H9 (cell line): ENCODE measurements around the gene KIF18A. TPM values are rescaled to one million over a fixed set of nuclear protein-coding genes. Genes with fewer than 3 reads are reported as not detected.

Experiments
- DNase-seq: peaks from one replicate; pipeline ENCODE4 v3.0.0-alpha.2; 2017
- H2AFZ ChIP-seq: one replicate; pipeline ENCODE4 v1.6.1; 2013; ENCODE audit warnings: mild to moderate bottlenecking, low read length, control low read depth, moderate library complexity
- H2AK5ac ChIP-seq: 2 replicates; pipeline ENCODE4 v1.6.1; 2013; ENCODE audit warnings: low read length, control low read depth, mixed read lengths; ENCODE audit not compliant: insufficient read length
- H2BK120ac ChIP-seq: one replicate; pipeline ENCODE4 v1.6.1; 2013; ENCODE audit warnings: low read depth, mild to moderate bottlenecking, low read length, control low read depth, inconsistent platforms; ENCODE audit not compliant: poor library complexity, severe bottlenecking
- H2BK12ac ChIP-seq: 2 replicates; pipeline ENCODE4 v1.6.1; 2013; ENCODE audit warnings: low read length, control low read depth, mixed read lengths, low read depth; ENCODE audit not compliant: insufficient read length
- H2BK15ac ChIP-seq: 2 replicates; pipeline ENCODE4 v1.6.1; 2013; ENCODE audit warnings: low read depth, low read length, control low read depth
- H2BK20ac ChIP-seq: one replicate; pipeline ENCODE4 v1.6.1; 2013; ENCODE audit warnings: low read depth, mild to moderate bottlenecking, low read length, control low read depth, inconsistent platforms; ENCODE audit not compliant: poor library complexity, severe bottlenecking
- H2BK5ac ChIP-seq: 2 replicates; pipeline ENCODE4 v1.6.1; 2013; ENCODE audit warnings: low read length, control low read depth, mixed read lengths; ENCODE audit not compliant: insufficient read length
- H3K14ac ChIP-seq: 2 replicates; pipeline ENCODE4 v1.6.1; 2013; ENCODE audit warnings: low read length, control low read depth; ENCODE audit not compliant: insufficient read depth
- H3K18ac ChIP-seq: 2 replicates; pipeline ENCODE4 v1.6.1; 2013; ENCODE audit warnings: low read depth, mild to moderate bottlenecking, mixed read lengths, low read length, control low read depth; ENCODE audit not compliant: insufficient read length
- H3K23ac ChIP-seq: 2 replicates; pipeline ENCODE4 v1.6.1; 2013; ENCODE audit warnings: low read length, control low read depth, mixed read lengths, low read depth; ENCODE audit not compliant: insufficient read length
- H3K23me2 ChIP-seq: 2 replicates; pipeline ENCODE4 v1.6.1; 2013; ENCODE audit warnings: low read depth, mild to moderate bottlenecking, mixed read lengths, low read length, control low read depth; ENCODE audit not compliant: insufficient read length, poor library complexity, severe bottlenecking
- H3K27ac ChIP-seq: 2 replicates; pipeline ENCODE4 v1.5.1; 2013; ENCODE audit warnings: low read length, control low read depth, mixed read lengths, low read depth; ENCODE audit not compliant: insufficient read length
- H3K27me3 ChIP-seq: 2 replicates; pipeline ENCODE4 v1.6.1; 2013; ENCODE audit warnings: low read length, control low read depth, inconsistent platforms; ENCODE audit not compliant: insufficient read depth
- H3K4ac ChIP-seq: 2 replicates; pipeline ENCODE4 v1.6.1; 2013; ENCODE audit warnings: low read depth, mild to moderate bottlenecking, control low read depth, inconsistent platforms, low read length, moderate library complexity
- H3K4me1 ChIP-seq: 2 replicates; pipeline ENCODE4 v1.6.1; 2013; ENCODE audit warnings: low read length, control low read depth, inconsistent platforms; ENCODE audit not compliant: insufficient read depth
- H3K4me2 ChIP-seq: 2 replicates; pipeline ENCODE4 v1.6.1; 2013; ENCODE audit warnings: low read length, control low read depth, mixed read lengths; ENCODE audit not compliant: insufficient read length, insufficient read depth
- H3K56ac ChIP-seq: 2 replicates; pipeline ENCODE4 v1.6.1; 2013; ENCODE audit warnings: low read depth, mild to moderate bottlenecking, mixed read lengths, low read length, control low read depth; ENCODE audit not compliant: insufficient read length
- H3K79me1 ChIP-seq: 2 replicates; pipeline ENCODE4 v1.6.1; 2013; ENCODE audit warnings: low read depth, mild to moderate bottlenecking, moderate library complexity, low read length, control low read depth, inconsistent platforms; ENCODE audit not compliant: insufficient read depth, poor library complexity, severe bottlenecking
- H3K79me2 ChIP-seq: 2 replicates; pipeline ENCODE4 v1.6.1; 2013; ENCODE audit warnings: low read length, control low read depth, inconsistent platforms; ENCODE audit not compliant: insufficient read depth
- H3K9ac ChIP-seq: 2 replicates; pipeline ENCODE4 v1.6.1; 2013; ENCODE audit warnings: low read length, control low read depth, mixed read lengths; ENCODE audit not compliant: insufficient read length; ENCODE audit errors: extremely low read depth
- H3K9me3 ChIP-seq: one replicate; pipeline ENCODE4 v1.6.1; 2013; ENCODE audit warnings: low read depth, low read length, inconsistent platforms; ENCODE audit not compliant: control insufficient read depth
- H3T11ph ChIP-seq: one replicate; pipeline ENCODE4 v1.6.1; 2013; ENCODE audit warnings: mild to moderate bottlenecking, low read length, control low read depth, inconsistent platforms
- H4K20me1 ChIP-seq: one replicate; pipeline ENCODE4 v1.6.1; 2013; ENCODE audit not compliant: control insufficient read depth, insufficient read length, insufficient read depth
- H4K5ac ChIP-seq: 2 replicates; pipeline ENCODE4 v1.6.1; 2013; ENCODE audit warnings: low read depth, mild to moderate bottlenecking, mixed read lengths, low read length, control low read depth; ENCODE audit not compliant: insufficient read length
- H4K8ac ChIP-seq: replicated peaks from 2 replicates; pipeline ENCODE4 v1.6.1; 2013; ENCODE audit warnings: low read length, control low read depth, mixed read lengths, low read depth; ENCODE audit not compliant: insufficient read length
- H4K91ac ChIP-seq: 2 replicates; pipeline ENCODE4 v1.6.1; 2013; ENCODE audit warnings: low read depth, mild to moderate bottlenecking, moderate library complexity, mixed read lengths, low read length, control low read depth; ENCODE audit not compliant: insufficient read length
- H3K27ac Mint-ChIP-seq, 3 experiments: 2 replicates in 2 of 3; 3 replicates in 1 of 3; pipeline ENCODE4 v1.8.0; 2020 to 2021; ENCODE audit warnings: mixed read lengths in 3 of 3, mild to moderate bottlenecking in 1 of 3, moderate library complexity in 1 of 3
- H3K27me3 Mint-ChIP-seq: 2 replicates; pipeline ENCODE4 v1.8.0; 2021; ENCODE audit warnings: low read depth, mild to moderate bottlenecking, moderate library complexity, mixed read lengths
- H3K36me3 Mint-ChIP-seq, 3 experiments: 2 replicates in 2 of 3; 3 replicates in 1 of 3; pipeline ENCODE4 v1.8.0; 2020 to 2021; ENCODE audit warnings: low read depth in 3 of 3, mixed read lengths in 3 of 3; ENCODE audit not compliant: insufficient read depth in 1 of 3
- H3K4me1 Mint-ChIP-seq, 2 experiments: 2 replicates each; pipeline ENCODE4 v1.8.0; 2020; ENCODE audit warnings: mixed read lengths in 2 of 2
- H3K4me3 Mint-ChIP-seq, 2 experiments: 2 replicates in 1 of 2; 3 replicates in 1 of 2; pipeline ENCODE4 v1.8.0; 2020 to 2021; ENCODE audit warnings: mild to moderate bottlenecking in 2 of 2, mixed read lengths in 2 of 2, moderate library complexity in 1 of 2
- H3K9me3 Mint-ChIP-seq, 2 experiments: 2 replicates in 1 of 2; 3 replicates in 1 of 2; pipeline ENCODE4 v1.8.0; 2020; ENCODE audit warnings: mild to moderate bottlenecking in 2 of 2, mixed read lengths in 2 of 2, moderate library complexity in 1 of 2
- CTCF ChIP-seq: fragments of 200-600 bp; sonication (generic); conservative IDR thresholded peaks from 3 replicates; pipeline ENCODE4 v1.8.0; 2021; ENCODE audit warnings: antibody characterized with exemption, mild to moderate bottlenecking
- WGBS: extraction: QIAGEN DNeasy Blood & Tissue Kit; methylation state at CpG from one replicate; pipeline ENCODE4 v1.1.7; 2013; ENCODE audit warnings: missing lambda C conversion rate, low lambda C conversion rate, mixed read lengths; ENCODE audit not compliant: insufficient read length; ENCODE audit errors: extremely low coverage; 5-methylcytosine and 5-hydroxymethylcytosine counted together
- total RNA-seq: library from RNA; stranded (reverse); gene quantifications from 2 replicates; pipeline ENCODE4 v1.2.1, GENCODE V29; 2021

KIF18A gene
- total RNA-seq, 1 experiment from 2014 or later: 25.9 TPM

- no peak overlapping the region for H3K9ac ChIP-seq
- H3K23ac ChIP-seq: no peak overlapping the region
- H3K4me3 Mint-ChIP-seq: no peak overlapping the region
- no peak overlapping the region for H3K18ac ChIP-seq
- H2BK12ac ChIP-seq: no peak overlapping the region
- WGBS: no CpG with 5 or more reads among the region's 1 CpG
- H3K4me2 ChIP-seq: no peak overlapping the region
- H3K9me3 ChIP-seq: peaks cover 46% of the 10 kb centered on the region
- no peak for TF ChIP-seq CTCF
- H3T11ph ChIP-seq: no peak overlapping the region
- no peak overlapping the region for H2BK15ac ChIP-seq
- no peak overlapping the region for H3K56ac ChIP-seq
- no peak overlapping the region for H4K91ac ChIP-seq
- H3K4me1 ChIP-seq: no peaks in the 10 kb centered on the region
- no peak overlapping the region for H2BK20ac ChIP-seq
- DNase-seq: no peak
- peaks cover 67 to 70% of the 10 kb centered on the region in 2 experiments for H3K9me3 Mint-ChIP-seq
- H3K79me2 ChIP-seq: no peaks in the 10 kb centered on the region
- no peak overlapping the region for H4K5ac ChIP-seq
- H2BK120ac ChIP-seq: no peak overlapping the region
- no peaks in the 10 kb centered on the region for H3K79me1 ChIP-seq
- H3K36me3 Mint-ChIP-seq: peaks cover 70 to 83% (median 73%) of the 10 kb centered on the region in 3 experiments
- H3K4ac ChIP-seq: no peak overlapping the region
- no peak overlapping the region for H3K27ac ChIP-seq
- H3K27me3 ChIP-seq: no peaks in the 10 kb centered on the region
- no peak overlapping the region for H3K27ac Mint-ChIP-seq
- H3K14ac ChIP-seq: no peak overlapping the region
- H3K23me2 ChIP-seq: no peaks in the 10 kb centered on the region
- H4K20me1 ChIP-seq: no peaks in the 10 kb centered on the region
- peaks cover 15 to 31% of the 10 kb centered on the region in 2 experiments for H3K4me1 Mint-ChIP-seq
- H2AK5ac ChIP-seq: no peak overlapping the region
- no peak overlapping the region for H2BK5ac ChIP-seq
- H2AFZ ChIP-seq: no peak overlapping the region
- H3K27me3 Mint-ChIP-seq: no peaks in the 10 kb centered on the region; the same call in 1 of the 2 replicates
- H4K8ac ChIP-seq: no peak overlapping the region
Observed at GRCh38 chr11:28137832-28138231, 29.9 kb upstream of the KIF18A start.
